Measurements from ENCODE around the gene TMEM94.
A peak's percentile ranks its signal among the peaks of the same experiment; 100 is the strongest.

TMEM94 gene

GRCh38 chr17:75457047-75457654, 716 bp downstream of the TMEM94 start:
- H4K91ac ChIP-seq (ENCODE audit: low read depth, low read length, poor library complexity): no peak overlapping the region
- peak overlapping the region; percentile 42 for H2BK15ac ChIP-seq (ENCODE audit: low read length)
- DNase-seq (ENCODE audit: low spot score): no peak
- WGBS, 2 donors (ENCODE audit: extremely low coverage in 2 of 2, insufficient read length in 2 of 2, insufficient replicate concordance in 1 of 2): no CpG with 5 or more reads among the region's 38 CpGs
- peaks cover 0 to 3% of the 10 kb centered on the region in 2 donors for H3K36me3 ChIP-seq (replicated peaks in 1 of 2; ENCODE audit: control insufficient read depth in 2 of 2, insufficient read depth in 2 of 2, low read length in 2 of 2)
- H4K8ac ChIP-seq (ENCODE audit: low read depth, low read length): no peak overlapping the region
- H3K9me3 ChIP-seq (replicated peaks in 1 of 2; ENCODE audit: control insufficient read depth in 2 of 2, insufficient read depth in 1 of 2, low read depth in 1 of 2, low read length in 2 of 2): no peaks in the 10 kb centered on the region
- H2AFZ ChIP-seq (ENCODE audit: low read length): peak overlapping the region; percentile 86
- H3K4me3 ChIP-seq (ENCODE audit: low read length in 2 of 2): peak overlapping the region; percentile 74 to 83
- peaks cover 5 to 14% of the 10 kb centered on the region in 2 donors for H3K4me1 ChIP-seq (ENCODE audit: control insufficient read depth in 2 of 2, insufficient read depth in 1 of 2, low read depth in 1 of 2, low read length in 2 of 2)
- H2BK12ac ChIP-seq (ENCODE audit: low read length): no peak overlapping the region
- H3K18ac ChIP-seq (ENCODE audit: low read length): peak overlapping the region; percentile 98
- H2BK5ac ChIP-seq (ENCODE audit: low read length): peak overlapping the region; percentile 80
- no peak overlapping the region for H2BK120ac ChIP-seq (ENCODE audit: low read depth, low read length)
- no peaks in the 10 kb centered on the region for H3K27me3 ChIP-seq (ENCODE audit: control insufficient read depth in 3 of 3, insufficient read depth in 3 of 3, low read depth in 1 of 3, low read length in 3 of 3)
- peak overlapping the region; percentile 94 for H3K4me2 ChIP-seq (ENCODE audit: insufficient read depth, low read length, poor library complexity, severe bottlenecking)
- peak overlapping the region; percentile 91 for H2AK5ac ChIP-seq (ENCODE audit: low read depth, low read length)
- H3K4ac ChIP-seq (ENCODE audit: low read length): no peak overlapping the region
- no peaks in the 10 kb centered on the region for H3K79me1 ChIP-seq (ENCODE audit: low read depth, low read length)
- H3K23ac ChIP-seq (ENCODE audit: low read depth, low read length, poor library complexity): peak overlapping the region; percentile 2
- H3K14ac ChIP-seq (ENCODE audit: low read length): no peak overlapping the region
- H3K9ac ChIP-seq (ENCODE audit: low read depth, low read length, poor library complexity): peak overlapping the region; percentile 73
- peak overlapping the region; percentile 56 for H3K27ac ChIP-seq (replicated peaks; ENCODE audit: low read length)

GRCh38 chr17:75459246-75459589, 2.8 kb downstream of the TMEM94 start:
- no peak overlapping the region for H4K91ac ChIP-seq (ENCODE audit: low read depth, low read length, poor library complexity)
- no peak overlapping the region for H3K14ac ChIP-seq (ENCODE audit: low read length)
- H3K9ac ChIP-seq (ENCODE audit: low read depth, low read length, poor library complexity): no peak overlapping the region
- no peak overlapping the region for H2BK15ac ChIP-seq (ENCODE audit: low read length)
- no peak overlapping the region for H3K4me2 ChIP-seq (ENCODE audit: insufficient read depth, low read length, poor library complexity, severe bottlenecking)
- no peaks in the 10 kb centered on the region for H3K79me1 ChIP-seq (ENCODE audit: low read depth, low read length)
- H3K27ac ChIP-seq (replicated peaks; ENCODE audit: low read length): no peak overlapping the region
- no peak overlapping the region for H2BK12ac ChIP-seq (ENCODE audit: low read length)
- no peak overlapping the region for H3K18ac ChIP-seq (ENCODE audit: low read length)
- H3K27me3 ChIP-seq (ENCODE audit: control insufficient read depth in 3 of 3, insufficient read depth in 3 of 3, low read depth in 1 of 3, low read length in 3 of 3): no peaks in the 10 kb centered on the region
- peaks cover 5 to 14% of the 10 kb centered on the region in 2 donors for H3K4me1 ChIP-seq (ENCODE audit: control insufficient read depth in 2 of 2, insufficient read depth in 1 of 2, low read depth in 1 of 2, low read length in 2 of 2)
- no peak overlapping the region for H2AFZ ChIP-seq (ENCODE audit: low read length)
- no peak overlapping the region for H3K4me3 ChIP-seq (ENCODE audit: low read length in 2 of 2)
- no peak for DNase-seq (ENCODE audit: low spot score)
- no peak overlapping the region for H3K4ac ChIP-seq (ENCODE audit: low read length)
- no peak overlapping the region for H2AK5ac ChIP-seq (ENCODE audit: low read depth, low read length)
- H2BK5ac ChIP-seq (ENCODE audit: low read length): no peak overlapping the region
- H3K9me3 ChIP-seq (replicated peaks in 1 of 2; ENCODE audit: control insufficient read depth in 2 of 2, insufficient read depth in 1 of 2, low read depth in 1 of 2, low read length in 2 of 2): no peaks in the 10 kb centered on the region
- no peak overlapping the region for H2BK120ac ChIP-seq (ENCODE audit: low read depth, low read length)
- no CpG with 5 or more reads among the region's 1 CpG for WGBS, 2 donors (ENCODE audit: extremely low coverage in 2 of 2, insufficient read length in 2 of 2, insufficient replicate concordance in 1 of 2)
- peaks cover 0 to 3% of the 10 kb centered on the region in 2 donors for H3K36me3 ChIP-seq (replicated peaks in 1 of 2; ENCODE audit: control insufficient read depth in 2 of 2, insufficient read depth in 2 of 2, low read length in 2 of 2)
- H3K23ac ChIP-seq (ENCODE audit: low read depth, low read length, poor library complexity): no peak overlapping the region
- no peak overlapping the region for H4K8ac ChIP-seq (ENCODE audit: low read depth, low read length)

- Histone ChIP-seq H4K8ac (ENCODE audit: low read depth, low read length) (no peak overlapping the region), H2BK120ac (ENCODE audit: low read depth, low read length) (no peak overlapping the region), H3K4me1 (ENCODE audit: control insufficient read depth in 2 of 2, insufficient read depth in 1 of 2, low read depth in 1 of 2, low read length in 2 of 2) (peaks cover 5 to 14% of the 10 kb centered on the region in 2 donors), H3K27ac (replicated peaks; ENCODE audit: low read length) (no peak overlapping the region), H2BK15ac (ENCODE audit: low read length) (no peak overlapping the region), H2BK5ac (ENCODE audit: low read length) (no peak overlapping the region), H4K91ac (ENCODE audit: low read depth, low read length, poor library complexity) (no peak overlapping the region), H3K23ac (ENCODE audit: low read depth, low read length, poor library complexity) (no peak overlapping the region), H3K18ac (ENCODE audit: low read length) (no peak overlapping the region), H3K27me3 (ENCODE audit: control insufficient read depth in 3 of 3, insufficient read depth in 3 of 3, low read depth in 1 of 3, low read length in 3 of 3) (no peaks in the 10 kb centered on the region), H3K79me1 (ENCODE audit: low read depth, low read length) (no peaks in the 10 kb centered on the region), H3K4me2 (ENCODE audit: insufficient read depth, low read length, poor library complexity, severe bottlenecking) (no peak overlapping the region), H2BK12ac (ENCODE audit: low read length) (no peak overlapping the region), H3K9ac (ENCODE audit: low read depth, low read length, poor library complexity) (no peak overlapping the region), H3K9me3 (replicated peaks in 1 of 2; ENCODE audit: control insufficient read depth in 2 of 2, insufficient read depth in 1 of 2, low read depth in 1 of 2, low read length in 2 of 2) (no peaks in the 10 kb centered on the region), H3K14ac (ENCODE audit: low read length) (no peak overlapping the region), H3K4me3 (ENCODE audit: low read length in 2 of 2) (no peak overlapping the region), H2AFZ (ENCODE audit: low read length) (no peak overlapping the region), H2AK5ac (ENCODE audit: low read depth, low read length) (no peak overlapping the region), H3K36me3 (replicated peaks in 1 of 2; ENCODE audit: control insufficient read depth in 2 of 2, insufficient read depth in 2 of 2, low read length in 2 of 2) (peaks cover 0 to 3% of the 10 kb centered on the region in 2 donors), H3K4ac (ENCODE audit: low read length) (no peak overlapping the region)
- DNase-seq (ENCODE audit: low spot score): no peak
- WGBS, 2 donors (ENCODE audit: extremely low coverage in 2 of 2, insufficient read length in 2 of 2, insufficient replicate concordance in 1 of 2): no CpG with 5 or more reads among the region's 9 CpGs
Observed at GRCh38 chr17:75459590-75460267, 3.3 kb downstream of the TMEM94 start.

- Histone ChIP-seq H2BK15ac (ENCODE audit: low read length) (no peak overlapping the region), H3K4ac (ENCODE audit: low read length) (no peak overlapping the region), H3K4me1 (ENCODE audit: control insufficient read depth in 2 of 2, insufficient read depth in 1 of 2, low read depth in 1 of 2, low read length in 2 of 2) (peaks cover 5 to 14% of the 10 kb centered on the region in 2 donors), H2BK5ac (ENCODE audit: low read length) (no peak overlapping the region), H3K27ac (replicated peaks; ENCODE audit: low read length) (no peak overlapping the region), H3K9ac (ENCODE audit: low read depth, low read length, poor library complexity) (no peak overlapping the region), H2AFZ (ENCODE audit: low read length) (no peak overlapping the region), H3K4me3 (ENCODE audit: low read length in 2 of 2) (no peak overlapping the region), H3K23ac (ENCODE audit: low read depth, low read length, poor library complexity) (no peak overlapping the region), H4K8ac (ENCODE audit: low read depth, low read length) (no peak overlapping the region), H3K14ac (ENCODE audit: low read length) (no peak overlapping the region), H3K36me3 (replicated peaks in 1 of 2; ENCODE audit: control insufficient read depth in 2 of 2, insufficient read depth in 2 of 2, low read length in 2 of 2) (peaks cover 0 to 3% of the 10 kb centered on the region in 2 donors), H2BK120ac (ENCODE audit: low read depth, low read length) (no peak overlapping the region), H4K91ac (ENCODE audit: low read depth, low read length, poor library complexity) (no peak overlapping the region), H2AK5ac (ENCODE audit: low read depth, low read length) (no peak overlapping the region), H3K4me2 (ENCODE audit: insufficient read depth, low read length, poor library complexity, severe bottlenecking) (no peak overlapping the region), H3K27me3 (ENCODE audit: control insufficient read depth in 3 of 3, insufficient read depth in 3 of 3, low read depth in 1 of 3, low read length in 3 of 3) (no peaks in the 10 kb centered on the region), H3K79me1 (ENCODE audit: low read depth, low read length) (no peaks in the 10 kb centered on the region), H2BK12ac (ENCODE audit: low read length) (no peak overlapping the region), H3K9me3 (replicated peaks in 1 of 2; ENCODE audit: control insufficient read depth in 2 of 2, insufficient read depth in 1 of 2, low read depth in 1 of 2, low read length in 2 of 2) (no peaks in the 10 kb centered on the region), H3K18ac (ENCODE audit: low read length) (no peak overlapping the region)
- no CpG with 5 or more reads among the region's 4 CpGs for WGBS, 2 donors (ENCODE audit: extremely low coverage in 2 of 2, insufficient read length in 2 of 2, insufficient replicate concordance in 1 of 2)
- DNase-seq (ENCODE audit: low spot score): no peak
Observed at GRCh38 chr17:75460295-75460694, 3.9 kb downstream of the TMEM94 start.

Data from neuronal stem cell (in vitro differentiated cells).